NCI-H128 (cell line): ENCODE data around the gene CD200R1L.

Experiments used
- DNase-seq: peaks from one replicate; lab custom pipeline; 2025; ENCODE audit not compliant: unreplicated experiment; lab: John Stamatoyannopoulos, UW

The CD200R1L gene

GRCh38 chr3:112793326-112794081 is 53.2 kb downstream of the CD200R1L start:
- DNase-seq = no peak

- no peak for DNase-seq
Measured at GRCh38 chr3:112791736-112792135, 54.9 kb downstream of the CD200R1L start.

GRCh38 chr3:112789787-112790186 is 56.9 kb downstream of the CD200R1L start:
- DNase-seq = no peak

GRCh38 chr3:112786881-112787579 is 59.6 kb downstream of the CD200R1L start:
- DNase-seq = no peak

- no peak for DNase-seq
Measured at GRCh38 chr3:112786002-112786590, 60.6 kb downstream of the CD200R1L start.

- DNase-seq = no peak
Measured at GRCh38 chr3:112785321-112786001, 61.2 kb downstream of the CD200R1L start.

GRCh38 chr3:112782491-112782890 is 64.2 kb downstream of the CD200R1L start:
- no peak for DNase-seq

GRCh38 chr3:112781599-112781998 is 65.1 kb downstream of the CD200R1L start:
- no peak for DNase-seq

GRCh38 chr3:112779558-112780480 is 66.8 kb downstream of the CD200R1L start:
- DNase-seq = no peak

GRCh38 chr3:112779011-112779410 is 67.7 kb downstream of the CD200R1L start:
- DNase-seq = no peak

- no peak for DNase-seq
Measured at GRCh38 chr3:112778353-112778948, 68.2 kb downstream of the CD200R1L start.

- DNase-seq = no peak
Measured at GRCh38 chr3:112777811-112778210, 68.9 kb downstream of the CD200R1L start.

- no peak for DNase-seq
Measured at GRCh38 chr3:112776836-112777235, 69.8 kb downstream of the CD200R1L start.

GRCh38 chr3:112776000-112776399 is 70.7 kb downstream of the CD200R1L start:
- no peak for DNase-seq

- DNase-seq = no peak
Measured at GRCh38 chr3:112775011-112775742, 71.5 kb downstream of the CD200R1L start.

- no peak for DNase-seq
Measured at GRCh38 chr3:112774293-112774926, 72.3 kb downstream of the CD200R1L start.

GRCh38 chr3:112773864-112774263 is 72.8 kb downstream of the CD200R1L start:
- no peak for DNase-seq

- no peak for DNase-seq
Measured at GRCh38 chr3:112770951-112771350, 75.7 kb downstream of the CD200R1L start.

- DNase-seq = no peak
Measured at GRCh38 chr3:112770032-112770626, 76.5 kb downstream of the CD200R1L start.
